Measurements from ENCODE around the gene SYT11. TPM values are rescaled to one million over a fixed set of nuclear protein-coding genes. Genes with fewer than 3 reads are reported as not detected.

The SYT11 gene
- total and polyA plus RNA-seq, 2 of the 8 experiments (the other 6 are each of a cell fraction or from before 2014, with no cell fraction given) = 7.2 to 9.6 TPM

GRCh38 chr1:155897746-155898145, 38.4 kb downstream of the SYT11 start:
- Histone ChIP-seq H3K27ac (ENCODE audit: low read depth, low read length) (no peak overlapping the region), H2AFZ (ENCODE audit: low read length) (no peak overlapping the region), H3K4me1 (replicated peaks in 1 of 4; ENCODE audit: control insufficient read depth in 3 of 4, insufficient read depth in 4 of 4, low read length in 3 of 4) (no peaks in the 10 kb centered on the region), H3K79me1 (ENCODE audit: low read depth, low read length) (no peaks in the 10 kb centered on the region), H3K36me3 (ENCODE audit: control insufficient read depth in 2 of 4, insufficient read depth in 4 of 4, low read length in 3 of 4) (peaks cover 13 to 41% (median 26%) of the 10 kb centered on the region in 4 experiments), H3K4ac (replicated peaks; ENCODE audit: insufficient read length, low read depth, low read length) (no peak overlapping the region), H3K23me2 (ENCODE audit: low read depth, low read length) (no peaks in the 10 kb centered on the region), H3K14ac (ENCODE audit: insufficient read length) (no peak overlapping the region), H2BK20ac (ENCODE audit: low read length) (no peak overlapping the region), H4K8ac (ENCODE audit: extremely low read depth, insufficient read depth, low read length) (no peak overlapping the region), H3K23ac (ENCODE audit: insufficient read length) (no peak overlapping the region), H3K4me3 (ENCODE audit: extremely low read depth in 1 of 4, insufficient read depth in 2 of 4, low read depth in 3 of 4, low read length in 4 of 4) (no peak overlapping the region), H3K9ac (replicated peaks in 1 of 4; ENCODE audit: extremely low read depth in 1 of 4, low read depth in 3 of 4, low read length in 3 of 4) (no peak overlapping the region), H3K56ac (replicated peaks; ENCODE audit: insufficient read length, low read depth, low read length) (no peak overlapping the region), H2BK15ac (ENCODE audit: low read length) (no peak overlapping the region), H2BK5ac (ENCODE audit: low read depth, low read length) (no peak overlapping the region), H2AK5ac (ENCODE audit: low read depth, low read length) (no peak overlapping the region), H3K4me2 (ENCODE audit: insufficient read depth in 1 of 2, low read depth in 2 of 2, low read length in 2 of 2) (no peak overlapping the region), H2BK12ac (ENCODE audit: low read depth, low read length) (no peak overlapping the region), H2BK120ac (replicated peaks; ENCODE audit: low read depth, low read length) (no peak overlapping the region), H3K27me3 (replicated peaks in 1 of 4; ENCODE audit: control insufficient read depth in 3 of 4, extremely low read depth in 1 of 4, insufficient read depth in 3 of 4, low read length in 3 of 4) (no peaks in the 10 kb centered on the region), H4K20me1 (replicated peaks in 1 of 2; ENCODE audit: control insufficient read depth in 1 of 2, insufficient read depth in 2 of 2, low read length in 2 of 2) (no peaks in the 10 kb centered on the region), H3K9me3 (ENCODE audit: insufficient read depth in 2 of 2, low read depth in 1 of 2, low read length in 1 of 2) (no peaks in the 10 kb centered on the region), H4K91ac (replicated peaks; ENCODE audit: insufficient read length, low read length) (no peak overlapping the region), H3K79me2 (ENCODE audit: control insufficient read depth in 1 of 2, insufficient read depth in 2 of 2, low read length in 2 of 2) (no peaks in the 10 kb centered on the region), H3K18ac (ENCODE audit: extremely low read depth, low read length) (no peak overlapping the region), H4K5ac (ENCODE audit: insufficient read length, low read depth, low read length) (no peak overlapping the region)
- DNase-seq (ENCODE audit: low read depth in 1 of 2, low spot score in 2 of 2) (no peak), FAIRE-seq (no peak)
- ChIA-PET POLR2A (ENCODE audit: partially characterized antibody) (interaction anchor here (0.5 to 2.4 kb wide), 2 partner anchors 35 to 42 kb away, joined by 5 to 8 read pairs; partner anchors contain the start of gene KHDC4), CTCF (ENCODE audit: partially characterized antibody) (interaction anchor here (0.5 to 1.1 kb wide), 3 partner anchors 15 to 26 kb away, joined by 3 to 4 read pairs (median 3); no protein-coding TSS in a partner anchor)
- 96% methylated on average over 1 of the region's 1 CpG; no CpG with 5 or more reads in 1 of the 2 experiments for WGBS, 2 experiments (ENCODE audit: extremely low coverage in 1 of 2, insufficient coverage in 1 of 2, insufficient read length in 1 of 2, insufficient replicate concordance in 2 of 2, low coverage in 1 of 2, low lambda C conversion rate in 2 of 2, missing lambda C conversion rate in 1 of 2)
- TF ChIP-seq CBX5 (IDR thresholded peaks at IDR 0.05; ENCODE audit: low read depth, low read length) (no peak), ATF3 (IDR thresholded peaks at IDR 0.05; ENCODE audit: insufficient read depth, low read depth, low read length) (no peak), KDM1A (IDR thresholded peaks at IDR 0.05; ENCODE audit: borderline replicate concordance, low read length) (no peak), TAF1 (IDR thresholded peaks at IDR 0.05; ENCODE audit: low read depth, low read length) (no peak), RXRA (IDR thresholded peaks at IDR 0.05; ENCODE audit: insufficient read depth, low read depth, low read length) (no peak), BRCA1 (IDR thresholded peaks at IDR 0.05; ENCODE audit: low read depth, low read length) (no peak), HDAC2 (IDR thresholded peaks at IDR 0.05; ENCODE audit: borderline replicate concordance in 1 of 2, low read depth in 2 of 2, low read length in 2 of 2) (no peak), SP4 (IDR thresholded peaks at IDR 0.05; ENCODE audit: low read length) (no peak), BCL11A (IDR thresholded peaks at IDR 0.05; ENCODE audit: low read depth in 2 of 2, low read length in 2 of 2) (no peak), SP2 (IDR thresholded peaks at IDR 0.05; ENCODE audit: low read length) (no peak), POLR2A (IDR thresholded peaks at IDR 0.05; ENCODE audit: control extremely low read depth in 1 of 2, low read depth in 2 of 2, low read length in 2 of 2) (no peak)
- TF ChIP-seq, protein P1, sequence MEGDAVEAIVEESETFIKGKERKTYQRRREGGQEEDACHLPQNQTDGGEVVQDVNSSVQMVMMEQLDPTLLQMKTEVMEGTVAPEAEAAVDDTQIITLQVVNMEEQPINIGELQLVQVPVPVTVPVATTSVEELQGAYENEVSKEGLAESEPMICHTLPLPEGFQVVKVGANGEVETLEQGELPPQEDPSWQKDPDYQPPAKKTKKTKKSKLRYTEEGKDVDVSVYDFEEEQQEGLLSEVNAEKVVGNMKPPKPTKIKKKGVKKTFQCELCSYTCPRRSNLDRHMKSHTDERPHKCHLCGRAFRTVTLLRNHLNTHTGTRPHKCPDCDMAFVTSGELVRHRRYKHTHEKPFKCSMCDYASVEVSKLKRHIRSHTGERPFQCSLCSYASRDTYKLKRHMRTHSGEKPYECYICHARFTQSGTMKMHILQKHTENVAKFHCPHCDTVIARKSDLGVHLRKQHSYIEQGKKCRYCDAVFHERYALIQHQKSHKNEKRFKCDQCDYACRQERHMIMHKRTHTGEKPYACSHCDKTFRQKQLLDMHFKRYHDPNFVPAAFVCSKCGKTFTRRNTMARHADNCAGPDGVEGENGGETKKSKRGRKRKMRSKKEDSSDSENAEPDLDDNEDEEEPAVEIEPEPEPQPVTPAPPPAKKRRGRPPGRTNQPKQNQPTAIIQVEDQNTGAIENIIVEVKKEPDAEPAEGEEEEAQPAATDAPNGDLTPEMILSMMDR (IDR thresholded peaks at IDR 0.05; ENCODE audit: control extremely low read depth in 1 of 3, insufficient read depth in 1 of 3, low read depth in 1 of 3, low read length in 3 of 3) = no peak
